HG02571 (cell line): Measurements from ENCODE around the gene PRICKLE2.

ENCODE experiments used
- ATAC-seq: cut with Tn5 transposase; IDR thresholded peaks from one replicate; pipeline ENCODE4 v1.9.1; 2021; ENCODE audit warnings: mild to moderate bottlenecking, moderate library complexity; ENCODE audit not compliant: unreplicated experiment

Gene PRICKLE2

DNA sequence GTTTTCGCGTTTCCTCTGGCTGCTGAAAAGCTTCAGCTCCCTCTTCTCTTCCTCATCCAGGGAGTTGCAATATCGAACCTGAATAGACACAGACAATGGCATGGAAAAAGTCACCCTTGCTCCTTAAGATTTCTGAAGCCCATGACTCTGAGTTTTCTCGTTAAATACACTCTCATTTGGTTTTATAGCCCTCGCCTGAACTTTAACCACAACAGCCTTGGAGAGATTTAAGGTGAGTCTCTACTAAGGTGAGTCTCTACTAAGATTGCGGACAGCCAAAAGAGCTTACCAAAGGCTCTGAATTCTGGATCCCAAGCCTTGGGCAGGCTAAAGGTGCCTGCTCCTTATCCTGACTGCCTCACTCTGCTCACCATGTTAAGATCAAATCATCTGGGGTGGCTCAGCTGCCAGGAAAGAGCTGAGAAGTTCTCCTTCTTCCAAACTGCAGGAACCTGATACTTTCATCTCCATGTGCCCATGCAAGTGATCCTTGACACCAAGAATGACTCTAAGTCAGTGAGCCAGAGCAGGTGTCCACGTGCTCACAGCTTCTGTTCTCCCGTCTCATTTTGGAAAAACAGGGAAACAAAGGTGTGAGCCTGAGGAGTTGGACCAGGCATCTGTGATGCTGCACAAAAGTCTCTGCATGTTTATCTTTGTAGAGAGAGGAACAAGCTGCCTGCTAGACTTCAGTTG lies 65.1 kb downstream of the PRICKLE2 start:
- ATAC-seq, result no peak

- ATAC-seq, result no peak
These were observed 66.9 kb downstream of the PRICKLE2 start for GRCh38 chr3:64158334-64158733.

- ATAC-seq, result no peak
These were observed 67.9 kb downstream of the PRICKLE2 start for GRCh38 chr3:64157150-64158035.

DNA sequence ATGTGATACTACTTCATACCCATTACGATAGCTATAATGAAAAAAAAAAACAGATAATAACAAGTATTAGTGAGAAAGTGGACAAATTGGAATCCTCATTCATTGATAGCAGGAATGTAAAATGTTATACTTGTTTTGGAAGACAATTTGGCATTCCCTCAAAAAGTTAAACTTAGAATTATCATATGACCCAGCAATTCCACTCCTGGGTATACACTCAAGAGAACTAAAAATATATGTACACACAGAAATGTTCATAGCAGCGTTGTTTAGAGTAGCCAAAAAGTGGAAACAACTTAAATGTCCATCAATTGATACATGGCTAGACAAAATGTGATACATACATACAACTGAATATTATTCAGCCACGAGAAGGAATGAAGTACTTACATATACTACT lies 69.9 kb downstream of the PRICKLE2 start:
- ATAC-seq, result no peak

- ATAC-seq, result no peak
These were observed 72.4 kb downstream of the PRICKLE2 start for GRCh38 chr3:64152676-64153466.

GRCh38 chr3:64152086-64152485 lies 73.2 kb downstream of the PRICKLE2 start:
- no peak for ATAC-seq

GRCh38 chr3:64151342-64151871 lies 73.9 kb downstream of the PRICKLE2 start:
- no peak for ATAC-seq

DNA sequence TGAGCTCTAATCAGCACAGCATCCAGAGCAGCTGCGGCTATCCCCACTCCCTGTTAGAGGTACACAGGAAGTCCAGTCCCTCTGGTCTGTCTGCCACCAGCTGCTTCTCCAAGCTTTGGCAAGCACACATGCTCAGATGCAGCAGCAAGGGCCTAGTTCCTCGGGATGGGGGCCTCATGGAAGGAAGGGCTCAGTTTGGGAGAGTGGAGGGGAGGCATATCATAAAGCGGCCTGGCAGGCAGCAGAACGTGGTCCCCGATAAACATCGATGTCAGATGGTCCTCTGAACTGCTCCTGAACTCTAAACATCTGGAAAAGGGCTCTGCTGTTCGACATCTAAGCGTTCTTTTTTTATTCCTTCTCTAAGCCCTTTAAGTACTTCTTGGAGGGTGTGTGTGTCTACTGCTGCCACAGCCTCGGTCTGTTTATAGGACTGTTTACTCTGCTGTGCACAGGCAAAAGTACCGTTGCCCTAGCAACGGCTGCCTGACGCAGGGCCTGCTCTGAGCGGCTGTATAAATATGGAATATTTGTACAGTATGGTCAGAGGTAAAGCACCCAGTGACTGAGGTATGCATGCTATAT lies 74.6 kb downstream of the PRICKLE2 start:
- no peak for ATAC-seq

- ATAC-seq, result no peak
These were observed 75.4 kb downstream of the PRICKLE2 start for GRCh38 chr3:64149886-64150285.

DNA sequence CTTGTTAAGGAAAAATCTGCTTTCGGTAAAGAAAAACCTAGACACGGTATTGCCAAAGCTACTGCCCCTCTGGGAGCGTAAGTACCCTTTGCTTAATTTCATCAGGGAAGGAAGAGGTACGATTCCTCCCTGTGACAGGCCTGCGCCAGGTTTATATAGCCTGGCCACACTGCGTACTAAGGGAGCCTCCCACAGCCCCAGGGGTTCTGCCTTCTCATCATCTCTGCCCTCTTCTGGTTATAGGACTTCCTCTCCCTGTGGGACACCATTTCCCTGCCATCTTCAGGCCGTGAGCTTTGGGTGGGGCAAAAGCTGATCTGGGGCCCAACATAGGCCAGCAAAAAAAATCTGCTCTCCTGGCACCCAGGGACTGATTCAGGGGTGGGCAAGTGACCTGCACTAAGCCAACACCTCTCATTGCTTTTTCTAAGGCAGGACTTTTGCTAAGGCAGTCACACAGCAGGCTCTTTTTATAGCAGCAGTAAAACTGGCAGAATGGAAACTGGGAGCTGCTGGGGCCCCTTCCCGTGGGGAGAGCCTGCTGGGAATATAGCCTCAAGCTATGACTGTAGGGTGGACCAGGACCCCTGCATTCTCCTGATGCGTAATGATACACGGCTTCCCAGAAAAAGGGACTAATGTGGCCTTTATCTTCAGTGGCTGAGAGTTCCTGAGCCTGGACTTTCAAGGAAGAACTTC lies 76.2 kb downstream of the PRICKLE2 start:
- ATAC-seq, result no peak

- ATAC-seq, result no peak
These were observed 78.1 kb downstream of the PRICKLE2 start for GRCh38 chr3:64147211-64147610.

- no peak for ATAC-seq
These were observed 79.8 kb downstream of the PRICKLE2 start for GRCh38 chr3:64145438-64145837.

DNA sequence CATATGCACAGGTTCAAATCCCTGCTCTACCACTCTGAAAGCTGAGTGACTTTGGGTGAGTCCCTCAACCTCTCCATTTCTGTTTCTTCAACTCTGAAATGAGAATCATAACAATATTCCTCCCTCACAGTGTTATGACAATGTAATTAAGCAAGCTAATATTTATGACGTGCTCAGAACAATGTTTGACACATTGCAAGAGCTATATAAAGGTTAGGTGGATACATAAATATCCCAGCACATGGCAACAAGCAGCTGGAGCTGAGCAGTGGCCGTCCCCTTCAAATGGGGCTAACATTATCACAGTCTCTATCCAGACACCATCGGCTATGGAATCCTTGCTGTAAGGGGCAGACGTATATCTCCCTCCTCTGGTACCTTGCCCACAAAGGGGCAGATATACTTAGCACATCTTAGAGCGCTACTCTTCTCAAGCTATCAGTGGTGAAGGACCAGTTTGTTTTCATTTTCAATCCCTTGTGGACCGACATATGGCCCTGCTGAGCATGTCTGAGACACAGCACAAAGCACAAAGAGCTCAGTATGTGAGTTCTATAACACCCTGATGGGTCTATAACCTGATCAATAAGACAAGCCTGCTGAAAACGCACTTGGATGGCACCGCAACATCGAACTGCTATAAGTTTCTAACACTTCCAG lies 80.9 kb downstream of the PRICKLE2 start:
- ATAC-seq, result no peak

GRCh38 chr3:64143409-64144130 lies 81.7 kb downstream of the PRICKLE2 start:
- ATAC-seq, result no peak

- ATAC-seq, result no peak
These were observed 83.8 kb downstream of the PRICKLE2 start for GRCh38 chr3:64141476-64141875.

DNA sequence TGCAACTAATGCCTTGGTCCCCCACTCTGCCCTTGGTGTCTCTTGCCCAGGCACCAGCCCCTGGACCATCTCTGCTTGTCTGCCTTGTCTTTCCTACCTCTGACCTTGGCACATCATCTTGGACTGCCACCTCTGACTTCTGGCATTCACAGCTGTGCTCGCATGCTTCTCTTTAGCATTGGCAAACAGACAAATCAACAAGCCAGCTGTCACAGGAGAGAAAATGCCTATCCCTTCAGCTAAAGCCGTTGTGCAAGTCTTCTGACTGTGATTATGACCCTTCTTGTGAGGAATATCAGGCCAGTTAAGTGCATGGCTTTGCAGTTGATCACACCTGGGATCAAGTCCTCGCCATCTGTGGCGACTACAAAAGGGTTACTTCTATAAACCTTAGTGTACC lies 84.6 kb downstream of the PRICKLE2 start:
- ATAC-seq, result no peak

DNA sequence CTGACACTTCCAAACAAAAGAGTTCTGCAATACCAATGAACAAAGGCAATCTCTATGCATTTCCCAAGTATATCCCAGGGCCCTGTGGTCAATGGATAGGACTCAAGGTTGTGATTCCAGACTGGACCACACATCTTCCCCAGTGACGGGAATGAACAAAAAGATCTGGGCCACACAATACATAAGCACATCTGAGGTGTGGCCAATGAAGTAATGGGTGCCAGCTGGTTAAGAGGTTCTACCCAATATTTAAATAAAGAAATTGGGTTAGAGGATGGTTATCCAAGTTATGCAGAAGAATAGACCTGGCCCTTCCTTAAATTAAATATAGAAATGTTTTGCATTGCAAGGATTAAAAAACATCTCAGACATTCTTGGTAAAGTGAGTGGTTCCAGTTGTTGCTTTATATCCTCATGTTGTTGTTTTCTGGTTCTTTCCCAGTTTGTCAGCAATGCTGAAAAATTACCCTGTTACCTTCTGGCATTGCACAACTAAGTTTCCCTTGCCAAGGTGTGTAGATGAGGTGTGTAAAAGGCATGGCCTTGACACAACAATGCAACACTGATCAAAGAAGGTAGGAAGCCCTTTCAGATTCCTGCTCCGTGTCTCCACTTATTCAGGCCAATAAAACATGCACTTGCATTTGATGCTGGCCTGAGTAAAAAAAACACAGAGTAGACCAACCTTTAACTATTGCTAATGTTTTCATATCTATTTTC lies 86.5 kb downstream of the PRICKLE2 start:
- ATAC-seq, result no peak

- ATAC-seq, result no peak
These were observed 87.2 kb downstream of the PRICKLE2 start for GRCh38 chr3:64138046-64138445.
